ENCODE results near the gene CYP19A1. TPM values are rescaled to one million over a fixed set of nuclear protein-coding genes. Genes with fewer than 3 reads are reported as not detected.
A peak's percentile ranks its signal among the peaks of the same experiment; 100 is the strongest.

CYP19A1 gene
- total and polyA plus RNA-seq, 9 of the 15 experiments (the other 6 are each of a cell fraction or from before 2014, with no cell fraction given), result 0.16 to 0.63 (median 0.47) TPM; not detected in 3

DNA sequence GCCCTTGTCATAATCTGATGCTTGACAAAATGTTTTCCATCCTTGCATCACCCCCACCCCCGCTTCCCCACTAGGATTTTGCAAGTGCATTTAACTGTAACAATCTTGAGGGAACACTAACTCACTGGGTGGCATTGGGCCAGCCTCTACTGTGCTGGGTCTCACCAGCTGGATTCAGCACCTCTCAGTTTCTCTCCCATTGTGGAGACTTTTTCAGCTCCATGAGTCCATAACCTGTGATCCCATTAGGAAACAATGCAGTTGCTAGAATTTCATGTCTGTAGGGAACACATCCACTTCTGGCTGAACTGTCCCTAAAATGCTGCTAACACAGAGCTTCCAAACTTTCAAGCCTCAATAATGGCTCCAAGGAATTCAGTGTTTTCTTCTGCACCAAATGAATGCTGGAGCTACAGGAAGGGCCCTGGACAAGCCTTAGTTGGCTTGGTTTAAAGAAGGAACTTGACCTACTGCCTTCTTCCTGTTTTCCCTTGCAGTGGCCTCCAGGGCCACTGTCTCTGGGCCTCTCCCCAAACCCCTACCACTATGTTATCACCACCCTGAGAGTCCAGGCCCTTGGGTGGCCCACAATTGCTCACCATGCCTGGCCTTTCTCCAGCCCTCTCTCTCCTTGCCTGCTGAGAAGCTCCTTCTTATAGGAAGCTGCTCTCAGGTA is 15.6 kb downstream of the CYP19A1 start (continued):
- TF ChIP-seq ETV5 (CRISPR knock-in tag; IDR thresholded peaks at IDR 0.05; ENCODE audit: low read depth) (no peak), BCL6 (CRISPR knock-in tag; IDR thresholded peaks at IDR 0.05) (no peak), BCOR (IDR thresholded peaks at IDR 0.05) (no peak), ZC3H11A (IDR thresholded peaks at IDR 0.05; ENCODE audit: low read depth, low read length) (no peak), MYBL2 (IDR thresholded peaks at IDR 0.05; ENCODE audit: low read depth) (no peak), MYBL2 (CRISPR knock-in tag; IDR thresholded peaks at IDR 0.05; ENCODE audit: borderline replicate concordance) (no peak), ZNF134 (CRISPR knock-in tag; conservative IDR thresholded peaks at IDR 0.05) (0 out of 2 replicates have a peak, but pooled peaks have one; percentile 44), FOSL1 (tag; conservative IDR thresholded peaks at IDR 0.05) (no peak)
- TF ChIP-seq, protein P1, sequence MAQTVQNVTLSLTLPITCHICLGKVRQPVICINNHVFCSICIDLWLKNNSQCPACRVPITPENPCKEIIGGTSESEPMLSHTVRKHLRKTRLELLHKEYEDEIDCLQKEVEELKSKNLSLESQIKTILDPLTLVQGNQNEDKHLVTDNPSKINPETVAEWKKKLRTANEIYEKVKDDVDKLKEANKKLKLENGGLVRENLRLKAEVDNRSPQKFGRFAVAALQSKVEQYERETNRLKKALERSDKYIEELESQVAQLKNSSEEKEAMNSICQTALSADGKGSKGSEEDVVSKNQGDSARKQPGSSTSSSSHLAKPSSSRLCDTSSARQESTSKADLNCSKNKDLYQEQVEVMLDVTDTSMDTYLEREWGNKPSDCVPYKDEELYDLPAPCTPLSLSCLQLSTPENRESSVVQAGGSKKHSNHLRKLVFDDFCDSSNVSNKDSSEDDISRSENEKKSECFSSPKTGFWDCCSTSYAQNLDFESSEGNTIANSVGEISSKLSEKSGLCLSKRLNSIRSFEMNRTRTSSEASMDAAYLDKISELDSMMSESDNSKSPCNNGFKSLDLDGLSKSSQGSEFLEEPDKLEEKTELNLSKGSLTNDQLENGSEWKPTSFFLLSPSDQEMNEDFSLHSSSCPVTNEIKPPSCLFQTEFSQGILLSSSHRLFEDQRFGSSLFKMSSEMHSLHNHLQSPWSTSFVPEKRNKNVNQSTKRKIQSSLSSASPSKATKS (CRISPR knock-in tag; IDR thresholded peaks at IDR 0.05), result no peak
- TF ChIP-seq, protein P2, sequence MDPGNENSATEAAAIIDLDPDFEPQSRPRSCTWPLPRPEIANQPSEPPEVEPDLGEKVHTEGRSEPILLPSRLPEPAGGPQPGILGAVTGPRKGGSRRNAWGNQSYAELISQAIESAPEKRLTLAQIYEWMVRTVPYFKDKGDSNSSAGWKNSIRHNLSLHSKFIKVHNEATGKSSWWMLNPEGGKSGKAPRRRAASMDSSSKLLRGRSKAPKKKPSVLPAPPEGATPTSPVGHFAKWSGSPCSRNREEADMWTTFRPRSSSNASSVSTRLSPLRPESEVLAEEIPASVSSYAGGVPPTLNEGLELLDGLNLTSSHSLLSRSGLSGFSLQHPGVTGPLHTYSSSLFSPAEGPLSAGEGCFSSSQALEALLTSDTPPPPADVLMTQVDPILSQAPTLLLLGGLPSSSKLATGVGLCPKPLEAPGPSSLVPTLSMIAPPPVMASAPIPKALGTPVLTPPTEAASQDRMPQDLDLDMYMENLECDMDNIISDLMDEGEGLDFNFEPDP (CRISPR knock-in tag; IDR thresholded peaks at IDR 0.05), result no peak
- TF ChIP-seq, protein P3, sequence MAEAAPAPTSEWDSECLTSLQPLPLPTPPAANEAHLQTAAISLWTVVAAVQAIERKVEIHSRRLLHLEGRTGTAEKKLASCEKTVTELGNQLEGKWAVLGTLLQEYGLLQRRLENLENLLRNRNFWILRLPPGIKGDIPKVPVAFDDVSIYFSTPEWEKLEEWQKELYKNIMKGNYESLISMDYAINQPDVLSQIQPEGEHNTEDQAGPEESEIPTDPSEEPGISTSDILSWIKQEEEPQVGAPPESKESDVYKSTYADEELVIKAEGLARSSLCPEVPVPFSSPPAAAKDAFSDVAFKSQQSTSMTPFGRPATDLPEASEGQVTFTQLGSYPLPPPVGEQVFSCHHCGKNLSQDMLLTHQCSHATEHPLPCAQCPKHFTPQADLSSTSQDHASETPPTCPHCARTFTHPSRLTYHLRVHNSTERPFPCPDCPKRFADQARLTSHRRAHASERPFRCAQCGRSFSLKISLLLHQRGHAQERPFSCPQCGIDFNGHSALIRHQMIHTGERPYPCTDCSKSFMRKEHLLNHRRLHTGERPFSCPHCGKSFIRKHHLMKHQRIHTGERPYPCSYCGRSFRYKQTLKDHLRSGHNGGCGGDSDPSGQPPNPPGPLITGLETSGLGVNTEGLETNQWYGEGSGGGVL (CRISPR knock-in tag; IDR thresholded peaks at IDR 0.05), result no peak
- TF ChIP-seq, protein P4, sequence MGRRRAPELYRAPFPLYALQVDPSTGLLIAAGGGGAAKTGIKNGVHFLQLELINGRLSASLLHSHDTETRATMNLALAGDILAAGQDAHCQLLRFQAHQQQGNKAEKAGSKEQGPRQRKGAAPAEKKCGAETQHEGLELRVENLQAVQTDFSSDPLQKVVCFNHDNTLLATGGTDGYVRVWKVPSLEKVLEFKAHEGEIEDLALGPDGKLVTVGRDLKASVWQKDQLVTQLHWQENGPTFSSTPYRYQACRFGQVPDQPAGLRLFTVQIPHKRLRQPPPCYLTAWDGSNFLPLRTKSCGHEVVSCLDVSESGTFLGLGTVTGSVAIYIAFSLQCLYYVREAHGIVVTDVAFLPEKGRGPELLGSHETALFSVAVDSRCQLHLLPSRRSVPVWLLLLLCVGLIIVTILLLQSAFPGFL (CRISPR knock-in tag; IDR thresholded peaks at IDR 0.05), result no peak
- TF ChIP-seq, protein P5, sequence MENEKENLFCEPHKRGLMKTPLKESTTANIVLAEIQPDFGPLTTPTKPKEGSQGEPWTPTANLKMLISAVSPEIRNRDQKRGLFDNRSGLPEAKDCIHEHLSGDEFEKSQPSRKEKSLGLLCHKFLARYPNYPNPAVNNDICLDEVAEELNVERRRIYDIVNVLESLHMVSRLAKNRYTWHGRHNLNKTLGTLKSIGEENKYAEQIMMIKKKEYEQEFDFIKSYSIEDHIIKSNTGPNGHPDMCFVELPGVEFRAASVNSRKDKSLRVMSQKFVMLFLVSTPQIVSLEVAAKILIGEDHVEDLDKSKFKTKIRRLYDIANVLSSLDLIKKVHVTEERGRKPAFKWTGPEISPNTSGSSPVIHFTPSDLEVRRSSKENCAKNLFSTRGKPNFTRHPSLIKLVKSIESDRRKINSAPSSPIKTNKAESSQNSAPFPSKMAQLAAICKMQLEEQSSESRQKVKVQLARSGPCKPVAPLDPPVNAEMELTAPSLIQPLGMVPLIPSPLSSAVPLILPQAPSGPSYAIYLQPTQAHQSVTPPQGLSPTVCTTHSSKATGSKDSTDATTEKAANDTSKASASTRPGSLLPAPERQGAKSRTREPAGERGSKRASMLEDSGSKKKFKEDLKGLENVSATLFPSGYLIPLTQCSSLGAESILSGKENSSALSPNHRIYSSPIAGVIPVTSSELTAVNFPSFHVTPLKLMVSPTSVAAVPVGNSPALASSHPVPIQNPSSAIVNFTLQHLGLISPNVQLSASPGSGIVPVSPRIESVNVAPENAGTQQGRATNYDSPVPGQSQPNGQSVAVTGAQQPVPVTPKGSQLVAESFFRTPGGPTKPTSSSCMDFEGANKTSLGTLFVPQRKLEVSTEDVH (IDR thresholded peaks at IDR 0.05; ENCODE audit: low read depth, partially characterized antibody), result no peak
- TF ChIP-seq, protein P6, sequence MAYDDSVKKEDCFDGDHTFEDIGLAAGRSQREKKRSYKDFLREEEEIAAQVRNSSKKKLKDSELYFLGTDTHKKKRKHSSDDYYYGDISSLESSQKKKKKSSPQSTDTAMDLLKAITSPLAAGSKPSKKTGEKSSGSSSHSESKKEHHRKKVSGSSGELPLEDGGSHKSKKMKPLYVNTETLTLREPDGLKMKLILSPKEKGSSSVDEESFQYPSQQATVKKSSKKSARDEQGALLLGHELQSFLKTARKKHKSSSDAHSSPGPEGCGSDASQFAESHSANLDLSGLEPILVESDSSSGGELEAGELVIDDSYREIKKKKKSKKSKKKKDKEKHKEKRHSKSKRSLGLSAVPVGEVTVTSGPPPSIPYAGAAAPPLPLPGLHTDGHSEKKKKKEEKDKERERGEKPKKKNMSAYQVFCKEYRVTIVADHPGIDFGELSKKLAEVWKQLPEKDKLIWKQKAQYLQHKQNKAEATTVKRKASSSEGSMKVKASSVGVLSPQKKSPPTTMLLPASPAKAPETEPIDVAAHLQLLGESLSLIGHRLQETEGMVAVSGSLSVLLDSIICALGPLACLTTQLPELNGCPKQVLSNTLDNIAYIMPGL (CRISPR knock-in tag; IDR thresholded peaks at IDR 0.05), result no peak

Data from K562 (cell line).